Keratinocyte (primary cell): ENCODE results near the gene BPGM.

Experiments
- CTCF ChIP-seq, 3 experiments: IDR thresholded peaks in 1 of 3; conservative IDR thresholded peaks in 1 of 3; optimal IDR thresholded peaks in 1 of 3; 2 replicates in 2 of 3; 3 replicates in 1 of 3; pipeline versions ENCODE3 to v1.5.1; 2011; ENCODE audit warnings: low read length in 3 of 3, mild to moderate bottlenecking in 3 of 3, moderate library complexity in 2 of 3, control low read depth in 1 of 3, inconsistent platforms in 1 of 3; ENCODE audit not compliant: insufficient read depth in 2 of 3; ENCODE audit errors: extremely low read depth in 1 of 3
- EZH2 ChIP-seq: IDR thresholded peaks from one replicate; pipeline ENCODE4 v1.6.1; 2012; ENCODE audit warnings: inconsistent platforms, mild to moderate bottlenecking, low read length, moderate library complexity

- no peak for TF ChIP-seq CTCF (optimal IDR thresholded peaks at IDR 0.05 in 1 of 3, IDR thresholded peaks at IDR 0.05 in 1 of 3, conservative IDR thresholded peaks at IDR 0.05 in 1 of 3; ENCODE audit: extremely low read depth in 1 of 3, insufficient read depth in 2 of 3, low read length in 3 of 3)
- TF ChIP-seq EZH2: no peak
These were observed 23.5 kb upstream of the BPGM start for GRCh38 chr7:134623193-134623592.
